GM21360 (cell line): ENCODE measurements around the gene CPEB2.

Experiments used
- ATAC-seq: cut with Tn5 transposase; IDR thresholded peaks from one replicate; pipeline ENCODE4 v1.9.1; 2021; ENCODE audit warnings: mild to moderate bottlenecking, moderate library complexity; ENCODE audit not compliant: unreplicated experiment

The CPEB2 gene

GRCh38 chr4:15001869-15002658 is at the start of gene CPEB2:
TSS of gene CPEB2 (plus strand) at chr4:15002481. CDS start at chr4:15002674, 193 bp downstream.
- peak; percentile 52 for ATAC-seq

GRCh38 chr4:14958436-14958835 is 43.8 kb upstream of the CPEB2 start:
- no peak for ATAC-seq

GRCh38 chr4:14961292-14961691 is 41.0 kb upstream of the CPEB2 start:
- no peak for ATAC-seq

- no peak for ATAC-seq
These were observed 37.2 kb upstream of the CPEB2 start for GRCh38 chr4:14965071-14965470.

- ATAC-seq: no peak
These were observed 34.3 kb upstream of the CPEB2 start for GRCh38 chr4:14967982-14968381.

- ATAC-seq: no peak
These were observed 24.5 kb upstream of the CPEB2 start for GRCh38 chr4:14977830-14978229.

GRCh38 chr4:14984448-14984847 is 17.8 kb upstream of the CPEB2 start:
- ATAC-seq: no peak

GRCh38 chr4:14985161-14985560 is 17.1 kb upstream of the CPEB2 start:
- no peak for ATAC-seq

- ATAC-seq: no peak
These were observed 16.4 kb upstream of the CPEB2 start for GRCh38 chr4:14985843-14986242.

- no peak for ATAC-seq
These were observed 15.2 kb upstream of the CPEB2 start for GRCh38 chr4:14987054-14987453.

GRCh38 chr4:14990484-14990883 is 11.8 kb upstream of the CPEB2 start:
- no peak for ATAC-seq

- ATAC-seq: no peak
These were observed 8.0 kb upstream of the CPEB2 start for GRCh38 chr4:14994242-14994641.

GRCh38 chr4:15001248-15001868 is 923 bp upstream of the CPEB2 start:
- peak; percentile 26 for ATAC-seq

- peak; percentile 19 for ATAC-seq
These were observed 549 bp downstream of the CPEB2 start for GRCh38 chr4:15002659-15003400.

GRCh38 chr4:15003401-15003890 is 1.2 kb downstream of the CPEB2 start:
- ATAC-seq: peak; percentile 7

- ATAC-seq: no peak
These were observed 1.8 kb downstream of the CPEB2 start for GRCh38 chr4:15003891-15004738.

- no peak for ATAC-seq
These were observed 2.5 kb downstream of the CPEB2 start for GRCh38 chr4:15004739-15005301.

GRCh38 chr4:15005474-15006115 is 3.3 kb downstream of the CPEB2 start:
- ATAC-seq: no peak

- ATAC-seq: no peak
These were observed 4.2 kb downstream of the CPEB2 start for GRCh38 chr4:15006416-15007024.
